Nephron (organoid): ENCODE data around the gene KRT84.

Experiments used
- H3K27ac Mint-ChIP-seq, 3 experiments: 2 replicates each; pipeline ENCODE4 v1.8.0; 2020; ENCODE audit warnings: mixed read lengths in 3 of 3, mild to moderate bottlenecking in 2 of 3, moderate library complexity in 1 of 3
- H3K27me3 Mint-ChIP-seq: 2 replicates; pipeline ENCODE4 v1.8.0; 2021; ENCODE audit warnings: low read depth, mild to moderate bottlenecking, moderate library complexity, mixed read lengths
- H3K36me3 Mint-ChIP-seq: 2 replicates; pipeline ENCODE4 v1.8.0; 2020; ENCODE audit warnings: low read depth, mixed read lengths
- H3K4me1 Mint-ChIP-seq: 2 replicates; pipeline ENCODE4 v1.8.0; 2020; ENCODE audit warnings: mixed read lengths
- H3K4me3 Mint-ChIP-seq, 3 experiments: 2 replicates each; pipeline ENCODE4 v1.8.0; 2020; ENCODE audit warnings: mild to moderate bottlenecking in 3 of 3, mixed read lengths in 3 of 3, moderate library complexity in 2 of 3
- H3K9me3 Mint-ChIP-seq: 2 replicates; pipeline ENCODE4 v1.8.0; 2020; ENCODE audit warnings: mixed read lengths
- TF ChIP-seq, protein P1 (sequence below), 3 experiments: fragments of 200-600 bp; sonication (generic); IDR thresholded peaks; one replicate each; pipeline ENCODE4 v1.5.0; 2021; ENCODE audit warnings: antibody characterized with exemption in 3 of 3; ENCODE audit not compliant: unreplicated experiment in 3 of 3

The KRT84 gene

DNA sequence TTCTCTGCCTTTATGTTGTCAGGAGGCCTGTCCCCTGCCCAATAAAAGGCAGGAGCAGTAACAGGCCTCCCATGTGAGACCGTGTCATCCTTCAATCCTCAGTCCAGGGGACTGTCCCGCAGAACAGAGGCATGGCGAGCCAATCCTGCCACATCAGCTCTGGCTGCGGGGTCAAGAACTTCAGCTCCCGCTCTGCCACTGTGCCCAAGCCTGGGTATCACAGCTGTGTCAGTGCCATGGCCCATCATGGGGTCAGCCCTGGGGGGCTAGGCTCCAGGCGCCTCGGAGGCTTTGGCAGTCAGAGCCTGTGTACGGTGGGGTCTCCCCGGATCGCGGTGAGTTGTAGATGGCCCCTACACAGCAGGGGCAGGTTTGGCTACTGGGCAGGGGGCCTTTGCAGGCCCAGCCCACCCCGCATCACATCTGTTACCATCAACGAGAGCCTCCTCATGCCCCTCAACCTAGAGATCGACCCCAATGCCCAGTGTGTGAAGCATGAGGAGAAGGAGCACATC, 44.3 kb downstream of the KRT84 start:
- no peaks in the 10 kb centered on the region for H3K4me1 Mint-ChIP-seq

DNA sequence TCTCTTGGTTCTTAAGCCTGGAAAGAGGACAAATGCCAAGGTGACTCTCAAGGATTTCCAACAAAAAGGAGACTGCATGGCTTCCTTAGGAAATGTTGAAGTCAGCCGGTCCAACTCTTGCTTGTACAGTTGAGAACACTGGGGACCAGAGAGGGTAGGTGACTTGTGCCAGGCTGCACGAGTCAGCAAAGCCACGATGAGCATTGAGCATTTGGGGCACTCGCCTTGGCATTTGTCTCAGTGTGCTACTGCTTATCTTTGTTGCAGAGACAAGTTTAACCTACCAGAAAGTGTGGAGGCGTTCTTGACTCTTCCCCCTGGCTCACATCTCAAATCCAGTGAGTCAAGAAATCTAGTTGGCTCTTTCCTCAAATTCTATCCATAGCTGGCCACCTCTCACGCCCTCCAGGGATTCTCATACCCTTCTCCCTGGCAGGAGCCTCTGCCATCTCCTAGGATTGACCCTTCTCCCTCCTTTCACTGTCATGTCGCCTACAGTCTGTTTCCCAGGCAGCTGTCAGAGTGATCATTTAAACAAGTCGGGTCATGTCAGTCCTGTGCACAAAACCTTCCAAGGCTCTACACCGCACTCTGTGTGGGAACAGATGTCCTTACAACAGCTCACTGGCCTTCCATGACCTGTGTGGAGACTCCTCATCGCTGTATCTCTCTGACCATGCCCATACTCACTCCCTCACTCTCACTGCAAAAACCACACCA, 47.1 kb downstream of the KRT84 start:
- Mint-ChIP-seq H3K9me3 (peaks cover 8% of the 10 kb centered on the region), H3K27me3 (peaks cover 18% of the 10 kb centered on the region), H3K36me3 (no peaks in the 10 kb centered on the region), H3K4me1 (peaks cover 7% of the 10 kb centered on the region), H3K27ac (no peak overlapping the region), H3K4me3 (no peak overlapping the region)
- TF ChIP-seq, protein P1, sequence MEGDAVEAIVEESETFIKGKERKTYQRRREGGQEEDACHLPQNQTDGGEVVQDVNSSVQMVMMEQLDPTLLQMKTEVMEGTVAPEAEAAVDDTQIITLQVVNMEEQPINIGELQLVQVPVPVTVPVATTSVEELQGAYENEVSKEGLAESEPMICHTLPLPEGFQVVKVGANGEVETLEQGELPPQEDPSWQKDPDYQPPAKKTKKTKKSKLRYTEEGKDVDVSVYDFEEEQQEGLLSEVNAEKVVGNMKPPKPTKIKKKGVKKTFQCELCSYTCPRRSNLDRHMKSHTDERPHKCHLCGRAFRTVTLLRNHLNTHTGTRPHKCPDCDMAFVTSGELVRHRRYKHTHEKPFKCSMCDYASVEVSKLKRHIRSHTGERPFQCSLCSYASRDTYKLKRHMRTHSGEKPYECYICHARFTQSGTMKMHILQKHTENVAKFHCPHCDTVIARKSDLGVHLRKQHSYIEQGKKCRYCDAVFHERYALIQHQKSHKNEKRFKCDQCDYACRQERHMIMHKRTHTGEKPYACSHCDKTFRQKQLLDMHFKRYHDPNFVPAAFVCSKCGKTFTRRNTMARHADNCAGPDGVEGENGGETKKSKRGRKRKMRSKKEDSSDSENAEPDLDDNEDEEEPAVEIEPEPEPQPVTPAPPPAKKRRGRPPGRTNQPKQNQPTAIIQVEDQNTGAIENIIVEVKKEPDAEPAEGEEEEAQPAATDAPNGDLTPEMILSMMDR (IDR thresholded peaks at IDR 0.05; ENCODE audit: unreplicated experiment in 3 of 3): no peak

More for the DNA sequence above, 44.3 kb downstream of the KRT84 start:
- H3K4me3 Mint-ChIP-seq: no peak overlapping the region
- TF ChIP-seq, protein P1 (IDR thresholded peaks at IDR 0.05; ENCODE audit: unreplicated experiment in 3 of 3): no peak
- peaks cover 22% of the 10 kb centered on the region for H3K27me3 Mint-ChIP-seq
- no peak overlapping the region for H3K27ac Mint-ChIP-seq
- no peaks in the 10 kb centered on the region for H3K36me3 Mint-ChIP-seq
- H3K9me3 Mint-ChIP-seq: peaks cover 8% of the 10 kb centered on the region

DNA sequence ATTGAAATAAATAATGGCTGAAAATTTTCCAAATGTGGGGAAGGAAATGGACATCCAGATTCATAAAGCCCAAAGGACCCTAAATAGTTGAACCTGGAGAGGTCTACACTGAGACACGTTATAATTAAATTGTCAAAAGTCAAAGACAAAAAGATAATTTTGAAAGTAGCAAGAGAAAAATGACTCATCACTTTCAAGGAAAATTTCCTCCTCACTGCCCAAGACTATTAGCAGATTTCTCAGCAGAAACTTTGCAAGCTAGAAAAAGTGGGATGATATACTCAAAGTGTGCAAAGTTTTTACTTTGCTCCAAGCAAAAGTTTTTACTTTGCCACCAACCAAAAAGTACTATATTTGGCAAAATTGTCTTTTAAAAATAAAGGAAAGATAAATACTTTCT, 48.4 kb downstream of the KRT84 start:
- Mint-ChIP-seq H3K27ac (no peak overlapping the region), H3K4me1 (peaks cover 7% of the 10 kb centered on the region), H3K27me3 (peaks cover 16% of the 10 kb centered on the region), H3K4me3 (no peak overlapping the region), H3K9me3 (peaks cover 4% of the 10 kb centered on the region), H3K36me3 (no peaks in the 10 kb centered on the region)
- TF ChIP-seq, protein P1 (IDR thresholded peaks at IDR 0.05; ENCODE audit: unreplicated experiment in 3 of 3): no peak

DNA sequence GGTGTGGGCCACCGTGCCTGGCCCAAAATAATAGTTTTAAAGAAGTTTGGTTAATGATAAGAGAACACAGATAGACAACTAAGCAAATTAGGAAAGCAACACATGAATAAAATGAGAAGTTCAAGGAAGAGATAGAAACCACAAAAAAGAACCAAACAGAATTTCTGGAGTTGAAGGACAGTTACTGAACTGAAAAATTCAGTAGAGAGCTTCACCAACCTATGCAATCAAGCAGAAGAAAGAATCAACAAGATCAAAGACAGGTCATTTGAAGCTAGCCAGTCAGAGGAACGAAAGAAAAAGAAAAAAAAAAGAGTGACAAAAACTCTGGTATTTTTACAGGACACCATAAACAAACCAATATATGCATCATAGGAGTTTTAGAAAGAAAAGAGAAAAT, 48.8 kb downstream of the KRT84 start:
- Mint-ChIP-seq H3K9me3 (peaks cover 4% of the 10 kb centered on the region), H3K4me3 (no peak overlapping the region), H3K27me3 (peaks cover 12% of the 10 kb centered on the region), H3K36me3 (no peaks in the 10 kb centered on the region), H3K27ac (no peak overlapping the region), H3K4me1 (peaks cover 7% of the 10 kb centered on the region)
- TF ChIP-seq, protein P1 (IDR thresholded peaks at IDR 0.05; ENCODE audit: unreplicated experiment in 3 of 3): no peak

DNA sequence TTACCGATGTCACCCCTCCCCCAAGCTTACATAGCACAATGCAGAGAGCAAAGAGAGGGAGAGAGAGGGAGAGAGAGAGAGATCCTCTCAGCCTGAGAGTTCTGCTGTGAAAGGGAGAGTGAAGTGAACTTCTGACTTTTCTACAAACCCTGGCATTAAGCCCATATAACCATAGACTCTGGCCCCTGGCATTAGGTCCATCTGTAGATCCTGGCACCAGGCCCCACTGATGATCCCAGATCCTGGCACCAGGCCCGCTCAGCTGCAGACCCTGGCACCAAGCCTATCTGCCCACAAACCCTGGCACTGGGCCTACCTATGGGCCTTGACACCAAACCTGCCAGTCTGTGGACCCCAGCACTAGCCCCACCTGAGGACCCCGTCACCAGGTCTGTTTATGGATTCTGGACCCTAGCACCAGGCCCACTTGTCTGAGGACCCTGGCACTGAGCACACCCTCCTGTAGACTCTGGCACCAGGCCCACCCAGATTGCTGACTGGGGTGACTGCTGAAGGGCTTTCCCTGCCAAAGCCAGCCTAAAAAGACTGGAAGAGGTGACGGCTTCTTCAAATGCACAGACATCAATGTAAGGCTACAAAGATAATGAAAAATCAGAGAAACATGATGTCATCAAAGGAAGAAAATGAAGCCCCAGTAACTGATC, 49.7 kb downstream of the KRT84 start:
- Mint-ChIP-seq H3K27ac (peak overlapping the region in 1 of 3 experiments; percentile 31), H3K4me3 (no peak overlapping the region), H3K27me3 (peaks cover 9% of the 10 kb centered on the region), H3K36me3 (no peaks in the 10 kb centered on the region), H3K9me3 (peaks cover 4% of the 10 kb centered on the region), H3K4me1 (peaks cover 7% of the 10 kb centered on the region)
- TF ChIP-seq, protein P1 (IDR thresholded peaks at IDR 0.05; ENCODE audit: unreplicated experiment in 3 of 3): no peak
